HCT116 (cell line): Measurements from ENCODE around the gene ARHGAP33. TPM values are rescaled to one million over a fixed set of nuclear protein-coding genes. Genes with fewer than 3 reads are reported as not detected.

Experiments used
- ATAC-seq: fragments of 200-7000 bp; cut with Tn5 transposase; 2 replicates; pipeline ENCODE4 v1.9.1; 2020; ENCODE audit warnings: mild to moderate bottlenecking, moderate library complexity
- BruUV-seq: library from RNA; stranded (reverse); fragments of 400-500 nt; replicated peaks from 2 replicates; lab custom pipeline; 2021; lab: Mats Ljungman, UMichigan
- CTCF ChIA-PET: fragments of 300-600 bp; sonication (Branson Sonifier 250); formaldehyde crosslinking; loops from one replicate; lab custom pipeline; 2021; ENCODE audit warnings: antibody characterized with exemption; lab: Charles Lee
- POLR2A ChIA-PET: fragments of 300-600, 350-600 bp; sonication (Branson Sonifier 250); formaldehyde crosslinking; loops from one replicate; lab custom pipeline; 2021; ENCODE audit warnings: antibody characterized with exemption; lab: Charles Lee
- RAD21 ChIA-PET, 2 experiments: fragments of 300-600 bp; sonication (Branson Sonifier 250); formaldehyde crosslinking; loops; one replicate each; lab custom pipeline; 2023; ENCODE audit warnings: low total read pairs in 2 of 2; ENCODE audit not compliant: uncharacterized antibody in 2 of 2, unreplicated experiment in 2 of 2, low non-redundant PET in 1 of 2; lab: Charles Lee
- DNase-seq: peaks from one replicate; pipeline ENCODE4 v3.0.0-alpha.2; 2010; ENCODE audit warnings: low read depth, low spot score
- H2AFZ ChIP-seq: fragments of 200-600 bp; shearing (Covaris generic), sonication (generic); 2 replicates; pipeline ENCODE4 v1.6.1; 2017; ENCODE audit warnings: low read depth, mixed run types, mixed read lengths, antibody characterized with exemption, low read length; ENCODE audit not compliant: poor library complexity, severe bottlenecking
- H3K27ac ChIP-seq: 2 replicates; pipeline ENCODE4 v1.5.1; 2012; ENCODE audit warnings: low read depth, low read length
- H3K27me3 ChIP-seq: fragments of 200-600 bp; sonication (generic); 2 replicates; pipeline ENCODE4 v1.6.1; 2016; ENCODE audit warnings: mixed run types, low read length, mixed read lengths; ENCODE audit not compliant: insufficient read depth
- H3K36me3 ChIP-seq, 2 experiments: fragments of 200-500 bp in 1 of 2; fragments of 200-600 bp in 1 of 2; sonication (Bioruptor generic) in 1 of 2; sonication (generic) in 1 of 2; 2 replicates each; pipeline versions ENCODE4 v1.5.1 to v1.6.1; 2014 to 2016; ENCODE audit warnings: low read length in 2 of 2, inconsistent platforms in 1 of 2, mixed read lengths in 1 of 2, mixed run types in 1 of 2; ENCODE audit not compliant: insufficient read depth in 2 of 2, control insufficient read depth in 1 of 2
- H3K4me1 ChIP-seq, 2 experiments: fragments of 200-600 bp in 1 of 2; sonication (generic) in 1 of 2; 2 replicates each; pipeline versions ENCODE4 v1.5.1 to v1.6.1; 2012 to 2017; ENCODE audit warnings: low read length in 2 of 2, inconsistent platforms in 1 of 2, mild to moderate bottlenecking in 1 of 2, mixed read lengths in 1 of 2, mixed run types in 1 of 2, moderate library complexity in 1 of 2; ENCODE audit not compliant: insufficient read depth in 2 of 2, control insufficient read depth in 1 of 2
- H3K4me2 ChIP-seq: fragments of 200-600 bp; sonication (generic); 2 replicates; pipeline ENCODE4 v1.6.1; 2017; ENCODE audit warnings: mixed run types, low read length, mixed read lengths
- H3K4me3 ChIP-seq, 2 experiments: fragments of 200-600 bp in 1 of 2; sonication (generic) in 1 of 2; replicated peaks in 1 of 2; 2 replicates each; pipeline ENCODE4 v1.5.1; 2011 to 2016; ENCODE audit warnings: low read length in 2 of 2, control low read depth in 1 of 2, low read depth in 1 of 2, mild to moderate bottlenecking in 1 of 2, mixed read lengths in 1 of 2, mixed run types in 1 of 2
- H3K79me2 ChIP-seq: fragments of 200-600 bp; sonication (generic); 2 replicates; pipeline ENCODE4 v1.6.1; 2017; ENCODE audit warnings: mild to moderate bottlenecking, mixed run types, low read length, moderate library complexity, mixed read lengths; ENCODE audit not compliant: insufficient read depth
- H3K9ac ChIP-seq: fragments of 200-600 bp; sonication (generic); 2 replicates; pipeline ENCODE4 v1.6.1; 2016; ENCODE audit warnings: low read length, mixed read lengths
- H3K9me2 ChIP-seq: fragments of 200-600 bp; sonication (generic), shearing (Covaris generic); 2 replicates; pipeline ENCODE4 v1.6.1; 2017; ENCODE audit warnings: mixed run types, mild to moderate bottlenecking, moderate library complexity; ENCODE audit not compliant: insufficient read depth
- H3K9me3 ChIP-seq, 2 experiments: fragments of 200-500 bp in 1 of 2; fragments of 200-600 bp in 1 of 2; sonication (Bioruptor generic) in 1 of 2; sonication (generic) in 1 of 2; 2 replicates each; pipeline ENCODE4 v1.6.1; 2014 to 2017; ENCODE audit warnings: low read length in 2 of 2, mixed read lengths in 2 of 2, inconsistent platforms in 1 of 2, low read depth in 1 of 2, mild to moderate bottlenecking in 1 of 2, mixed run types in 1 of 2, moderate library complexity in 1 of 2; ENCODE audit not compliant: control insufficient read depth in 1 of 2, insufficient read depth in 1 of 2
- H4K20me1 ChIP-seq: fragments of 200-600 bp; sonication (generic), shearing (Covaris generic); 2 replicates; pipeline ENCODE4 v1.6.1; 2017; ENCODE audit warnings: mixed run types, mild to moderate bottlenecking, moderate library complexity; ENCODE audit not compliant: insufficient read depth
- CTCF ChIP-seq, 3 experiments: fragments of 200-600 bp in 1 of 3; sonication (generic) in 1 of 3; IDR thresholded peaks in 2 of 3; conservative IDR thresholded peaks in 1 of 3; 2 replicates each; pipeline ENCODE4 v1.5.1; 2012 to 2017; ENCODE audit warnings: low read depth in 2 of 3, low read length in 2 of 3, antibody characterized with exemption in 1 of 3, borderline replicate concordance in 1 of 3, control low read depth in 1 of 3, mild to moderate bottlenecking in 1 of 3, mixed read lengths in 1 of 3, mixed run types in 1 of 3, moderate library complexity in 1 of 3; ENCODE audit not compliant: insufficient read depth in 1 of 3
- EZH2 ChIP-seq: fragments of 200-600 bp; sonication (generic); IDR thresholded peaks from 2 replicates; pipeline ENCODE4 v1.6.1; 2017; ENCODE audit warnings: antibody characterized with exemption, mixed run types
- EZH2phosphoT487 ChIP-seq: fragments of 200-600 bp; IDR thresholded peaks from 2 replicates; pipeline ENCODE4 v1.6.1; 2018; ENCODE audit warnings: antibody characterized with exemption, borderline replicate concordance
- SP1 ChIP-seq: IDR thresholded peaks from 2 replicates; pipeline ENCODE4 v1.6.1; 2012; ENCODE audit warnings: low read depth
- TCF7L2 ChIP-seq: IDR thresholded peaks from 2 replicates; pipeline ENCODE4 v1.7.0; 2011; ENCODE audit warnings: borderline replicate concordance, inconsistent platforms; ENCODE audit not compliant: insufficient read depth, insufficient read length; ENCODE audit errors: extremely low read depth
- intact Hi-C: fragments of 100-400 bp; cut with micrococcal nuclease; formaldehyde crosslinking; loops from 2 replicates; pipeline ENCODE4 v1.10.0; 2022
- total RNA-seq: library from RNA; stranded (reverse); gene quantifications from one replicate; pipeline ENCODE4 v1.2.1, GENCODE V29; 2021; ENCODE audit not compliant: unreplicated experiment
- TF ChIP-seq, protein P1 (sequence below): IDR thresholded peaks from 2 replicates; pipeline ENCODE4 v1.6.1; 2012

The ARHGAP33 gene
- total RNA-seq, 1 experiment from 2014 or later: 30.2 TPM

DNA sequence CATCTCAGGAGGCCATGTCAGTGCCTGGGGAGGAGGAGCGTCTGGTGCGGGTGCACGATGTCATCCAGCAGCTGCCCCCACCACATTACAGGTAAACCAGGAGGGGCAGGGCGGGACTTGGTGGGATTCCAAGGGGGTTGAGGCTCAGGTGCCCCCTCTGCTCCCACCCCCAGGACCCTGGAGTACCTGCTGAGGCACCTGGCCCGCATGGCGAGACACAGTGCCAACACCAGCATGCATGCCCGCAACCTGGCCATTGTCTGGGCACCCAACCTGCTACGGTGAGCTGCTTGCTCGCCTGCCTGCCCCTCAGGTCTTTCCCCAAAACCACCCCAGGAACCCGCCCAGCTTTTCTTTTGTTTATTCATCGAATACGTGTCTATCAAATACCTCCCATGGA is 7.2 kb downstream of the ARHGAP33 start:
- no peak overlapping the region for H2AFZ ChIP-seq
- no peak for TF ChIP-seq CTCF (IDR thresholded peaks at IDR 0.05 in 2 of 3, conservative IDR thresholded peaks at IDR 0.05 in 1 of 3; ENCODE audit: borderline replicate concordance in 1 of 3, insufficient read depth in 1 of 3, low read depth in 2 of 3, low read length in 2 of 3)
- TF ChIP-seq, protein P1, sequence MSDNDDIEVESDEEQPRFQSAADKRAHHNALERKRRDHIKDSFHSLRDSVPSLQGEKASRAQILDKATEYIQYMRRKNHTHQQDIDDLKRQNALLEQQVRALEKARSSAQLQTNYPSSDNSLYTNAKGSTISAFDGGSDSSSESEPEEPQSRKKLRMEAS: no peak
- no peak for TF ChIP-seq EZH2
- no peak for TF ChIP-seq EZH2phosphoT487
- no peak for TF ChIP-seq TCF7L2
- no peak for TF ChIP-seq SP1
- no TSS peak for BruUV-seq
- H3K27ac ChIP-seq: no peak overlapping the region
- ATAC-seq (no peak), DNase-seq (no peak)
- H3K4me1 ChIP-seq: no peaks in the 10 kb centered on the region
- no peaks in the 10 kb centered on the region for H3K9me2 ChIP-seq
- no peaks in the 10 kb centered on the region for H3K9me3 ChIP-seq
- H3K4me2 ChIP-seq: no peak overlapping the region
- no peaks in the 10 kb centered on the region for H4K20me1 ChIP-seq
- H3K9ac ChIP-seq: no peak overlapping the region
- ChIA-PET CTCF (no interaction called here), POLR2A (no interaction called here), RAD21 (no interaction called here)
- H3K36me3 ChIP-seq: peaks cover 2 to 4% of the 10 kb centered on the region in 2 experiments; a peak in 2 of 4 replicates
- intact Hi-C loops: no loop called here
- H3K27me3 ChIP-seq: no peaks in the 10 kb centered on the region
- no peaks in the 10 kb centered on the region for H3K79me2 ChIP-seq
- no peak overlapping the region for H3K4me3 ChIP-seq
